ENCODE results near the gene MRPS27. TPM values are rescaled to one million over a fixed set of nuclear protein-coding genes. Genes with fewer than 3 reads are reported as not detected.
A peak's percentile ranks its signal among the peaks of the same experiment; 100 is the strongest.

MRPS27 gene
- total and polyA plus RNA-seq, 11 donors = 31.9 to 94.1 (median 67.9) TPM

- intact Hi-C loops (cut with DNase I) = loop anchor here in 4 of 10 donors (5.0 to 10.0 kb wide), 3 partner anchors 33 to 110 kb away; no protein-coding TSS in a partner anchor
- Histone ChIP-seq H3K27ac (peak overlapping the region in 11 of 12 donors; percentile 25 to 71 (median 55)), H3K4me1 (peaks cover 7 to 56% (median 47%) of the 10 kb centered on the region in 12 donors), H3K9me3 (no peaks in the 10 kb centered on the region), H3K36me3 (peaks cover 0 to 4% (median 0%) of the 10 kb centered on the region in 9 donors), H3K4me3 (no peak overlapping the region), H3K27me3 (no peaks in the 10 kb centered on the region)
- WGBS, 4 donors = 88 to 93% (median 92%) methylated on average over 2 of the region's 2 CpGs
- ATAC-seq = peak; percentile 81 to 85 (median 84)
- peak in 1 of 5 donors; percentile 22 for DNase-seq
- TF ChIP-seq POLR2A (IDR thresholded peaks at IDR 0.05) (no peak), CTCF (IDR thresholded peaks at IDR 0.05) (peak in 10 of 12 donors; percentile 14 to 50 (median 39))
Measured at GRCh38 chr5:72244862-72245371, 75.1 kb downstream of the MRPS27 start.

DNA sequence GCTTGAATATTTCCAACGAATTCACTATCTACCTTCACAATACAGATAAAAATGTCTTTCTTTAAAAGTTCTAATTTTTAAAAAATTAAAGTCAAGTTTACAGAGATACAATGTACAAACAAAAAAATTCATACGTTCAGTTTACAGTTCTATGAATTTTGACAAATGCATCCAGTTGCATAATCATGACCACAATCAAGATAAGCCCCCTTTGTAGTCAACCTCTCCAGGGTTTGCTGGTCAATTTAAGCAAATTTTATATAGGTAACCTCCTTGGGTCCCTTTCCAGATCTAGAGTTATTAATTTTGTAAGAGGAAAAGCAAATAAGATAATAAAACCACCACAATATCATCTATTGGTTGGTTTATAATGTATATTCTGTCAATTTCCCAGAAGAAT is 76.3 kb downstream of the MRPS27 start:
- Histone ChIP-seq H3K36me3 (peaks cover 0 to 4% (median 0%) of the 10 kb centered on the region in 9 donors), H3K27ac (no peak overlapping the region), H3K27me3 (no peaks in the 10 kb centered on the region), H3K9me3 (no peaks in the 10 kb centered on the region), H3K4me1 (peaks cover 7 to 51% (median 43%) of the 10 kb centered on the region in 12 donors), H3K4me3 (no peak overlapping the region)
- intact Hi-C loops (cut with DNase I) = loop anchor here in 2 of 10 donors (5.0 to 10.0 kb wide), 2 partner anchors 106 to 109 kb away; no protein-coding TSS in a partner anchor
- TF ChIP-seq CTCF (IDR thresholded peaks at IDR 0.05) = no peak
- no peak for TF ChIP-seq POLR2A (IDR thresholded peaks at IDR 0.05)
- ATAC-seq = no peak
- 90 to 91% (median 91%) methylated on average over 2 of the region's 2 CpGs for WGBS, 4 donors
- no peak for DNase-seq

GRCh38 chr5:72242796-72243475 is 77.1 kb downstream of the MRPS27 start:
- no peak for ATAC-seq
- Histone ChIP-seq H3K4me3 (no peak overlapping the region), H3K9me3 (no peaks in the 10 kb centered on the region), H3K27ac (no peak overlapping the region), H3K4me1 (peaks cover 2 to 43% (median 36%) of the 10 kb centered on the region in 12 donors), H3K36me3 (peaks cover 0 to 6% (median under 1%) of the 10 kb centered on the region in 9 donors), H3K27me3 (no peaks in the 10 kb centered on the region)
- intact Hi-C loops (cut with DNase I) = loop anchor here in 2 of 10 donors (5.0 to 10.0 kb wide), 2 partner anchors 106 to 108 kb away; no protein-coding TSS in a partner anchor
- TF ChIP-seq POLR2A (IDR thresholded peaks at IDR 0.05) (no peak), CTCF (IDR thresholded peaks at IDR 0.05) (no peak)
- 95 to 97% (median 96%) methylated on average over 7 of the region's 7 CpGs for WGBS, 4 donors
- no peak for DNase-seq

DNA sequence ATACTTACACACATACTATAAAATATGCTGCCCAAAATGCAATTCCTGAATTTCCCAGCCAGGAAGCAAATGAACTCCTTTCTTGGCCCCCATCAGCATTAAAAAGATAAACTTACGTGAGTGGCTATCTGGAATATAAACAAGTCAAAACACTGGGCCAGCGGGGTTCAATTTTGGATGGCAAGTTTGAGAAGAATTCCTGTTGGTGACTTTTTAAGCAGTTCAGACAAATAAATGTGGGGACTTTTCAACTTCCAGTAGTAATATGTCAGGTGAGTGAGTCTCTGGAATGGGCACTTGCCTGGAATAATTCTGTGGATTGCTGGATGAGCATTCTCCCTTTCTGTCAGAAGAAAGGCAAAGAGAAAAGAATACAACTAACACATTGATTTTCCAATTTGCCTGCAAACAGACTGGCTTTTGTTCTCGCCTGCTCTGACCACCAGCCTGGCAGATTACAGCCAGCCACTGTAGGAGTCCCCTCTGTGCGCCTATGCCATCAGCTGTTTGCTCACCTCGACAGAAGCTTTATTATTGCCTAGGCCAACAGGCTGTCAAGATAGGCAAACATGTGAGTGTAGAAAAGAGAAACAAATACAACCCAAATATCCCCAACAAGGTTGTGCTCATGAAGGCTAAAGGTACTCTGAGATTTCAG is 78.6 kb downstream of the MRPS27 start:
- intact Hi-C loops (cut with DNase I) = loop anchor here in 2 of 10 donors (5.0 to 10.0 kb wide), 2 partner anchors 104 to 107 kb away; no protein-coding TSS in a partner anchor
- peaks cover 0 to 20% (median 13%) of the 10 kb centered on the region in 9 donors for H3K36me3 ChIP-seq
- TF ChIP-seq POLR2A (IDR thresholded peaks at IDR 0.05) (no peak), CTCF (IDR thresholded peaks at IDR 0.05) (no peak)
- no peaks in the 10 kb centered on the region for H3K27me3 ChIP-seq
- no peaks in the 10 kb centered on the region for H3K9me3 ChIP-seq
- WGBS, 4 donors = 84 to 88% (median 86%) methylated on average over 5 of the region's 5 CpGs
- DNase-seq = no peak
- no peak overlapping the region for H3K4me3 ChIP-seq
- ATAC-seq = no peak
- no peak overlapping the region for H3K27ac ChIP-seq
- H3K4me1 ChIP-seq = peaks cover 0 to 29% (median 23%) of the 10 kb centered on the region in 12 donors
